Measurements from ENCODE around the gene RNF223. TPM values are rescaled to one million over a fixed set of nuclear protein-coding genes. Genes with fewer than 3 reads are reported as not detected.

RNF223 gene
- total RNA-seq, 1 experiment from 2014 or later, result 5.0 TPM

DNA sequence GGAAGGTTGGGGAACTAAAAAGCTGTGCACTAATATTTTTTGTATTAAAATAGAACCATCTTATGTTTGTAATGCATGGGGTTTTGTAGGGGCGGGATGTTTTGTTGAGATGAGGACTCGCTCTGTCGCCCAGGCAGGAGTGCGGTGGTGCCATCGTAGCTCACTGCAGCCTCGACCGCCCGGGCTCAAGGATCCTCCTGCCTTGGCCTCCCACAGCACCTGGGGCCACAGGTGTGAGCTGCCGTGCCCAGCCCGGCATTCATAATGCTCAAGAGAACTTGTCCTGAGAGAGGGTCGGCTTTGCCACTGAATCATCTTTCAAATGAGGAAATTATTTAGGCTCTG, 44.7 kb upstream of the RNF223 start:
- CTCF ChIA-PET, result interaction anchor here (0.6 kb wide), 1 partner anchor 15 kb away, joined by 3 read pairs; no protein-coding TSS in a partner anchor
- H3K9me3 Mint-ChIP-seq (ENCODE audit: low read depth, unreplicated experiment), result no peaks in the 10 kb centered on the region
- DNase-seq, result no peak
- TF ChIP-seq, protein P1, sequence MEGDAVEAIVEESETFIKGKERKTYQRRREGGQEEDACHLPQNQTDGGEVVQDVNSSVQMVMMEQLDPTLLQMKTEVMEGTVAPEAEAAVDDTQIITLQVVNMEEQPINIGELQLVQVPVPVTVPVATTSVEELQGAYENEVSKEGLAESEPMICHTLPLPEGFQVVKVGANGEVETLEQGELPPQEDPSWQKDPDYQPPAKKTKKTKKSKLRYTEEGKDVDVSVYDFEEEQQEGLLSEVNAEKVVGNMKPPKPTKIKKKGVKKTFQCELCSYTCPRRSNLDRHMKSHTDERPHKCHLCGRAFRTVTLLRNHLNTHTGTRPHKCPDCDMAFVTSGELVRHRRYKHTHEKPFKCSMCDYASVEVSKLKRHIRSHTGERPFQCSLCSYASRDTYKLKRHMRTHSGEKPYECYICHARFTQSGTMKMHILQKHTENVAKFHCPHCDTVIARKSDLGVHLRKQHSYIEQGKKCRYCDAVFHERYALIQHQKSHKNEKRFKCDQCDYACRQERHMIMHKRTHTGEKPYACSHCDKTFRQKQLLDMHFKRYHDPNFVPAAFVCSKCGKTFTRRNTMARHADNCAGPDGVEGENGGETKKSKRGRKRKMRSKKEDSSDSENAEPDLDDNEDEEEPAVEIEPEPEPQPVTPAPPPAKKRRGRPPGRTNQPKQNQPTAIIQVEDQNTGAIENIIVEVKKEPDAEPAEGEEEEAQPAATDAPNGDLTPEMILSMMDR (IDR thresholded peaks at IDR 0.05; ENCODE audit: unreplicated experiment), result no peak
- intact Hi-C loops (cut with micrococcal nuclease; ENCODE audit: unreplicated experiment), result loop anchor here (5.0 kb wide), 1 partner anchor 47 kb away; the partner anchor contains the start of gene RNF223
- BruUV-seq (replicated peaks), result no TSS peak
- H3K36me3 Mint-ChIP-seq (ENCODE audit: insufficient read depth, unreplicated experiment), result peaks cover 26% of the 10 kb centered on the region
- H3K27ac Mint-ChIP-seq (ENCODE audit: unreplicated experiment), result no peak overlapping the region
- no peak overlapping the region for H3K4me3 Mint-ChIP-seq (ENCODE audit: low read depth, unreplicated experiment)
- no peaks in the 10 kb centered on the region for H3K4me1 Mint-ChIP-seq (ENCODE audit: low read depth, unreplicated experiment)
- no peaks in the 10 kb centered on the region for H3K27me3 Mint-ChIP-seq (ENCODE audit: unreplicated experiment)

GRCh38 chr1:1118011-1118875, 44.1 kb upstream of the RNF223 start:
- no peak overlapping the region for H3K27ac Mint-ChIP-seq (ENCODE audit: unreplicated experiment)
- BruUV-seq (replicated peaks), result no TSS peak
- no peak overlapping the region for H3K4me3 Mint-ChIP-seq (ENCODE audit: low read depth, unreplicated experiment)
- H3K36me3 Mint-ChIP-seq (ENCODE audit: insufficient read depth, unreplicated experiment), result peaks cover 23% of the 10 kb centered on the region
- H3K27me3 Mint-ChIP-seq (ENCODE audit: unreplicated experiment), result no peaks in the 10 kb centered on the region
- TF ChIP-seq, protein P1 (IDR thresholded peaks at IDR 0.05; ENCODE audit: unreplicated experiment), result no peak
- intact Hi-C loops (cut with micrococcal nuclease; ENCODE audit: unreplicated experiment), result loop anchor here (5.0 kb wide), 1 partner anchor 46 kb away; the partner anchor contains the start of gene RNF223
- CTCF ChIA-PET, result no interaction called here
- DNase-seq, result no peak
- H3K4me1 Mint-ChIP-seq (ENCODE audit: low read depth, unreplicated experiment), result no peaks in the 10 kb centered on the region
- peaks cover 2% of the 10 kb centered on the region for H3K9me3 Mint-ChIP-seq (ENCODE audit: low read depth, unreplicated experiment)

DNA sequence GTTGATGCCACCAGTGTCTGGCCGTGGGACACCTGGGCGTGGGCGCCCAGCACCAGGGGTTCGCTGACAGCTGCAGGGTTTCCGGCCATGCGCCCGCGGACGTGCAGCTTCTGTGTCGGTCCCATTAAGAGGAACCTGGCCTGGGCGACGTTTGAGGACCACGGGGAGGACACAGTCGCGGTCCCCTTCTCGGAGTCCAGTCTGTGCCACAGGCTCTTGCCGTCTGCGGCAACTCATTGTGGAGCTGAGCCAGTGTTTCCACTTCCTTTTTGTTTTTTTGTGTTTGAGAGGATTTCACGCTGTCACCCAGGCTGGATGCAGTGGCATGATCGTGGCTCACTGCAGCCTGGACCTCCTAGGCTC, 43.3 kb upstream of the RNF223 start:
- H3K27ac Mint-ChIP-seq (ENCODE audit: unreplicated experiment), result no peak overlapping the region
- intact Hi-C loops (cut with micrococcal nuclease; ENCODE audit: unreplicated experiment), result loop anchor here (5.0 kb wide), 1 partner anchor 45 kb away; the partner anchor contains the start of gene RNF223
- CTCF ChIA-PET, result interaction anchor here (0.5 kb wide), 1 partner anchor 144 kb away, joined by 3 read pairs; no protein-coding TSS in a partner anchor
- peaks cover 23% of the 10 kb centered on the region for H3K36me3 Mint-ChIP-seq (ENCODE audit: insufficient read depth, unreplicated experiment)
- peaks cover 2% of the 10 kb centered on the region for H3K9me3 Mint-ChIP-seq (ENCODE audit: low read depth, unreplicated experiment)
- no TSS peak for BruUV-seq (replicated peaks)
- no peaks in the 10 kb centered on the region for H3K27me3 Mint-ChIP-seq (ENCODE audit: unreplicated experiment)
- H3K4me1 Mint-ChIP-seq (ENCODE audit: low read depth, unreplicated experiment), result no peaks in the 10 kb centered on the region
- peak overlapping the region; percentile 77 for H3K4me3 Mint-ChIP-seq (ENCODE audit: low read depth, unreplicated experiment)
- no peak for DNase-seq
- TF ChIP-seq, protein P1 (IDR thresholded peaks at IDR 0.05; ENCODE audit: unreplicated experiment), result no peak

DNA sequence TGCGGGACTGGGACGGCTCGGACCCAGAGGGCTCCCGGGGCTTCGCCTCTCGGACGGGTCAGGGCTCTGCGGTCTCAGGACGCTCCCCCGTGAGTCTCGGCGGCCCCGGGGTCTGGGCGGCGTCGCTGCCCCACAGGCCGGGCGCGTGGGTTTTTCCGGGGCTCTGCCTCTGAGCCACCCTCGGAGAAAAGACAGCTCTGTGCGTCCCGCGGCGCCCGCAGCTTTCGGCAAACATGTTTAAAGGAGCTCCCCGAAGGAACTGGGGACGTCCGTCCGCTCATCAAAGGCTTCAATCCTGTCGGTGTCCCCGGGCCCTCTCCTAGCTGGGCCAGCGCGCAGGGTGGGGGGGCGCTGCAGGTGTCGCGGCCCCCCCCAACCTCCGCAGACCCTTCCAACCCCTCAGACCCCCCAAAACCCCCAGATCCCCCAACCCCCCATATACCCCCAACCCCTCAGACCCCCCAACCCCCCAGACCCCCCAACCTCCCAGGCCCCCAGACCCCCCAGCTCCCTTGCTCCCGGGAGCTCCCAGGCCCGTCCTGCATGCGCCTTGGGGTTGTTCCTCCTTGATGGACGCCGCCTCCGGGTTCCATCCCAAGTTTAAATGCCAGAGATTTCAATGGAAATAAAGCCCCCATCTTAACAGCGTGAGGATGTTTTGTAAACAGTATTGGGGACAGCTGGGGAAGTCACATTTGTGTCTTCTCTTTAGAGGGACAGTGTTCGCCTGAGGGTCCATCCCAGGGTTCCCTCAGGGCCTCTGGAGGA, 42.8 kb upstream of the RNF223 start:
- no peaks in the 10 kb centered on the region for H3K4me1 Mint-ChIP-seq (ENCODE audit: low read depth, unreplicated experiment)
- TF ChIP-seq, protein P1 (IDR thresholded peaks at IDR 0.05; ENCODE audit: unreplicated experiment), result no peak
- DNase-seq, result no peak
- CTCF ChIA-PET, result interaction anchor here (0.5 kb wide), 1 partner anchor 144 kb away, joined by 3 read pairs; no protein-coding TSS in a partner anchor
- intact Hi-C loops (cut with micrococcal nuclease; ENCODE audit: unreplicated experiment), result loop anchor here (5.0 kb wide), 1 partner anchor 45 kb away; the partner anchor contains the start of gene RNF223
- H3K4me3 Mint-ChIP-seq (ENCODE audit: low read depth, unreplicated experiment), result peak overlapping the region; percentile 77
- H3K27ac Mint-ChIP-seq (ENCODE audit: unreplicated experiment), result no peak overlapping the region
- H3K27me3 Mint-ChIP-seq (ENCODE audit: unreplicated experiment), result no peaks in the 10 kb centered on the region
- H3K36me3 Mint-ChIP-seq (ENCODE audit: insufficient read depth, unreplicated experiment), result peaks cover 23% of the 10 kb centered on the region
- peaks cover 2% of the 10 kb centered on the region for H3K9me3 Mint-ChIP-seq (ENCODE audit: low read depth, unreplicated experiment)
- no TSS peak for BruUV-seq (replicated peaks)

All from Calu3 (cell line).